GM12892 (cell line): ENCODE measurements around the gene SLC22A17.

Experiments used
- POLR2A ChIP-seq: IDR thresholded peaks from 2 replicates; pipeline ENCODE4 v1.6.1; 2011; ENCODE audit warnings: low read depth, low read length, control low read depth
- POLR2AphosphoS5 ChIP-seq: IDR thresholded peaks from 2 replicates; pipeline ENCODE4 v1.6.1; 2011; ENCODE audit warnings: low read depth, low read length, control low read depth
- TAF1 ChIP-seq: IDR thresholded peaks from 2 replicates; pipeline ENCODE4 v1.6.1; 2011; ENCODE audit warnings: low read depth, mild to moderate bottlenecking, control low read depth, low read length, borderline replicate concordance

DNA sequence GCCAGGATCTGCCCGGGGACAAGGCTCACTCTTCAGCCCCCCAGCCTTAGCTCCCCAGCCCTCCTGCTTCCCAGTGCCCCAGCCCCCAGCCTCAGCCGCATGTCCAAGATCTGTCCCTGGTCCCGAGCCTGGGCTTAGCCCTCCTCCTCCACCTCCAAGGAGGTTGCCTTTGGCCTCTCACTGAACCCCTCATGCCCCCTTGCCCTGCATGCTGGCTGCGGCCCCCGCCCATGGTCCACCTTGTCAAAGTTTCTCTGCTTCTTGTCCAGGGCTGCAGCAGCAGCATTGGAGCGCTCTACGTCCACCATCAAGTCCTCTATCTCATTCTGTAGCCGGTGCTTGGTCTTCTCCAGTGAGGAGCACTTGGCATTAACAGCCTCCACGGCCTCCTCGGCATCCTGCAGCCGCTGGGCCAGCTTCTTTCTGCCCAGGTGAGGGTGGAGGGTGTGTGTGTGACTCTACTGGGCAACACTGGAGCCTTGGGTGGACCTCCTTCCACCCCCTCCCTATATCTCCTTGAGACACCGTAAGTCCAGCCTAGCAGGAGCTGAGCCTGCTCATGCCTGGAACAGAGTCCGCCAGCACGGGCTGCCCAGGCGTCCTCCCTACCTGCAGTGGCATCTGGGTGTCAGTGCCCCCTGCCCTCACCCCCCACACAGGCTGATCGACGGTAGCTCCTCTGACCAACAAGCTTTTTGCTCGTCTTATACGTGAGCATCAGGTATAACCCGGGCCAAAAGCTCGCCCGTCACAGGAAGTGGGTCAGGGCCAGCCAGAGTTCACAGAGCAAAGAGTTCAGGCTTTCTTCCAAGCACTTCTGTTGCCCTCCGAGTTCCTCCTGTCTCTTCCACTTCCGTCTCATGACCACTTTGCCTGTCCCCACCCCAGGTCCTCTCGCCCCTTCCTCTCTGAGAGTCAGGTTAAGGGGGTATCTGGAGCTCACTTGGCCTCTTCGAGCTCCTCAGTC, 35.5 kb upstream of the SLC22A17 start:
- TF ChIP-seq POLR2AphosphoS5 (no peak), POLR2A (no peak), TAF1 (no peak)
